ENCODE data around the gene ISG15. TPM values are rescaled to one million over a fixed set of nuclear protein-coding genes. Genes with fewer than 3 reads are reported as not detected.

Gene ISG15
- total and polyA plus RNA-seq, 9 of the 15 experiments (the other 6 are each of a cell fraction or from before 2014, with no cell fraction given): 0.40 to 58.3 (median 12.2) TPM

DNA sequence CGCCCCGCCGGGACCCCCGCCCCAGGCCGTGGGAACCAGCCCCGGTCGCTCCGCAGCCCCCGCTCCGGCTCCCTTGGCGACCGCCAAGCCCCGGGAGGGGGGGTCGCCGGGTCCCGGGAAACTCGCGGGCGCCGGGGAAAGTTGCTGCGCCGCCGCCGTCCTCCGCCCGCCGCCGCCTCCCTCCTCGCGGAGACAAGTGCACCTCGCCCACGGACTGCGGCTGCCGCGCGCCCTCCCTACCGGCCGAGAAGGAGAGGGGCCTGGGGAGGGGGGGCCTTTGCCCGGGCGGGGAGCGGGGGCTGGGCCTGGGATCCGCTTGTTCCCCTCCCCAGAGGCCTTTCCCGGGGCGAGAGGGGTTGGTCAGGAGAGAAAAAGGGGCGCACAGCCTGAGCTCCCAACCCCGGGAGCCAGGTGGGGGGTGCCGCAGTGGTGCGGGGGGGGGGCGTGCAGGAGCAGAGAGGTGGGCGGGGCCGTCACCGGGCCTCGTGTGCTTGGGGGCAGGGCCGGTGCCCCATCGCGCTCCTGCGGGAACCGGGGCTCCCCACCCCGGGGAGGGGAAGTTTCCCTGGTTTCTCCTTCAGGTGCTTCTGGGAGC lies 7.2 kb downstream of the ISG15 start (continued):
- TF ChIP-seq, protein P1, sequence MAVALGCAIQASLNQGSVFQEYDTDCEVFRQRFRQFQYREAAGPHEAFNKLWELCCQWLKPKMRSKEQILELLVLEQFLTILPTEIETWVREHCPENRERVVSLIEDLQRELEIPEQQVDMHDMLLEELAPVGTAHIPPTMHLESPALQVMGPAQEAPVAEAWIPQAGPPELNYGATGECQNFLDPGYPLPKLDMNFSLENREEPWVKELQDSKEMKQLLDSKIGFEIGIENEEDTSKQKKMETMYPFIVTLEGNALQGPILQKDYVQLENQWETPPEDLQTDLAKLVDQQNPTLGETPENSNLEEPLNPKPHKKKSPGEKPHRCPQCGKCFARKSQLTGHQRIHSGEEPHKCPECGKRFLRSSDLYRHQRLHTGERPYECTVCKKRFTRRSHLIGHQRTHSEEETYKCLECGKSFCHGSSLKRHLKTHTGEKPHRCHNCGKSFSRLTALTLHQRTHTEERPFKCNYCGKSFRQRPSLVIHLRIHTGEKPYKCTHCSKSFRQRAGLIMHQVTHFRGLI (CRISPR knock-in tag; IDR thresholded peaks at IDR 0.05): no peak
- TF ChIP-seq ZNF263 (CRISPR knock-in tag; IDR thresholded peaks at IDR 0.05; ENCODE audit: borderline replicate concordance) (no peak; the same call in 1 of the 2 replicates), ZNF589 (CRISPR knock-in tag; IDR thresholded peaks at IDR 0.05; ENCODE audit: low read depth) (no peak), FOXK1 (CRISPR knock-in tag; IDR thresholded peaks at IDR 0.05; ENCODE audit: borderline replicate concordance) (no peak), MAZ (CRISPR knock-in tag; conservative IDR thresholded peaks at IDR 0.05 in 1 of 2, IDR thresholded peaks at IDR 0.05 in 1 of 2) (0 out of 4 replicates have a peak, but pooled peaks have one; percentile 10 to 15), ZNF121 (CRISPR knock-in tag; conservative IDR thresholded peaks at IDR 0.05) (no peak), SAFB (IDR thresholded peaks at IDR 0.05; ENCODE audit: borderline replicate concordance, low read depth, low read length) (0 out of 2 replicates have a peak, but pooled peaks have one; percentile 39), ZNF133 (CRISPR knock-in tag; IDR thresholded peaks at IDR 0.05) (no peak), EGR1 (conservative IDR thresholded peaks at IDR 0.05) (peak; percentile 64)
- TF ChIP-seq, protein P2, sequence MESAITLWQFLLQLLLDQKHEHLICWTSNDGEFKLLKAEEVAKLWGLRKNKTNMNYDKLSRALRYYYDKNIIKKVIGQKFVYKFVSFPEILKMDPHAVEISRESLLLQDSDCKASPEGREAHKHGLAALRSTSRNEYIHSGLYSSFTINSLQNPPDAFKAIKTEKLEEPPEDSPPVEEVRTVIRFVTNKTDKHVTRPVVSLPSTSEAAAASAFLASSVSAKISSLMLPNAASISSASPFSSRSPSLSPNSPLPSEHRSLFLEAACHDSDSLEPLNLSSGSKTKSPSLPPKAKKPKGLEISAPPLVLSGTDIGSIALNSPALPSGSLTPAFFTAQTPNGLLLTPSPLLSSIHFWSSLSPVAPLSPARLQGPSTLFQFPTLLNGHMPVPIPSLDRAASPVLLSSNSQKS (CRISPR knock-in tag; IDR thresholded peaks at IDR 0.05): no peak
- TF ChIP-seq, protein P3, sequence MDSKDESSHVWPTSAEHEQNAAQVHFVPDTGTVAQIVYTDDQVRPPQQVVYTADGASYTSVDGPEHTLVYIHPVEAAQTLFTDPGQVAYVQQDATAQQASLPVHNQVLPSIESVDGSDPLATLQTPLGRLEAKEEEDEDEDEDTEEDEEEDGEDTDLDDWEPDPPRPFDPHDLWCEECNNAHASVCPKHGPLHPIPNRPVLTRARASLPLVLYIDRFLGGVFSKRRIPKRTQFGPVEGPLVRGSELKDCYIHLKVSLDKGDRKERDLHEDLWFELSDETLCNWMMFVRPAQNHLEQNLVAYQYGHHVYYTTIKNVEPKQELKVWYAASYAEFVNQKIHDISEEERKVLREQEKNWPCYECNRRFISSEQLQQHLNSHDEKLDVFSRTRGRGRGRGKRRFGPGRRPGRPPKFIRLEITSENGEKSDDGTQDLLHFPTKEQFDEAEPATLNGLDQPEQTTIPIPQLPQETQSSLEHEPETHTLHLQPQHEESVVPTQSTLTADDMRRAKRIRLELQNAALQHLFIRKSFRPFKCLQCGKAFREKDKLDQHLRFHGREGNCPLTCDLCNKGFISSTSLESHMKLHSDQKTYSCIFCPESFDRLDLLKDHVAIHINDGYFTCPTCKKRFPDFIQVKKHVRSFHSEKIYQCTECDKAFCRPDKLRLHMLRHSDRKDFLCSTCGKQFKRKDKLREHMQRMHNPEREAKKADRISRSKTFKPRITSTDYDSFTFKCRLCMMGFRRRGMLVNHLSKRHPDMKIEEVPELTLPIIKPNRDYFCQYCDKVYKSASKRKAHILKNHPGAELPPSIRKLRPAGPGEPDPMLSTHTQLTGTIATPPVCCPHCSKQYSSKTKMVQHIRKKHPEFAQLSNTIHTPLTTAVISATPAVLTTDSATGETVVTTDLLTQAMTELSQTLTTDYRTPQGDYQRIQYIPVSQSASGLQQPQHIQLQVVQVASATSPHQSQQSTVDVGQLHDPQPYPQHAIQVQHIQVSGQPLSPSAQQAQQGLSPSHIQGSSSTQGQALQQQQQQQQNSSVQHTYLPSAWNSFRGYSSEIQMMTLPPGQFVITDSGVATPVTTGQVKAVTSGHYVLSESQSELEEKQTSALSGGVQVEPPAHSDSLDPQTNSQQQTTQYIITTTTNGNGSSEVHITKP (IDR thresholded peaks at IDR 0.05; ENCODE audit: partially characterized antibody): no peak
- TF ChIP-seq, protein P4, sequence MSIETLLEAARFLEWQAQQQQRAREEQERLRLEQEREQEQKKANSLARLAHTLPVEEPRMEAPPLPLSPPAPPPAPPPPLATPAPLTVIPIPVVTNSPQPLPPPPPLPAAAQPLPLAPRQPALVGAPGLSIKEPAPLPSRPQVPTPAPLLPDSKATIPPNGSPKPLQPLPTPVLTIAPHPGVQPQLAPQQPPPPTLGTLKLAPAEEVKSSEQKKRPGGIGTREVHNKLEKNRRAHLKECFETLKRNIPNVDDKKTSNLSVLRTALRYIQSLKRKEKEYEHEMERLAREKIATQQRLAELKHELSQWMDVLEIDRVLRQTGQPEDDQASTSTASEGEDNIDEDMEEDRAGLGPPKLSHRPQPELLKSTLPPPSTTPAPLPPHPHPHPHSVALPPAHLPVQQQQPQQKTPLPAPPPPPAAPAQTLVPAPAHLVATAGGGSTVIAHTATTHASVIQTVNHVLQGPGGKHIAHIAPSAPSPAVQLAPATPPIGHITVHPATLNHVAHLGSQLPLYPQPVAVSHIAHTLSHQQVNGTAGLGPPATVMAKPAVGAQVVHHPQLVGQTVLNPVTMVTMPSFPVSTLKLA (conservative IDR thresholded peaks at IDR 0.05): peak; percentile 66 to 75
- TF ChIP-seq, protein P5, sequence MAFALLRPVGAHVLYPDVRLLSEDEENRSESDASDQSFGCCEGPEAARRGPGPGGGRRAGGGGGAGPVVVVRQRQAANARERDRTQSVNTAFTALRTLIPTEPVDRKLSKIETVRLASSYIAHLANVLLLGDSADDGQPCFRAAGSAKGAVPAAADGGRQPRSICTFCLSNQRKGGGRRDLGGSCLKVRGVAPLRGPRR (CRISPR knock-in tag; IDR thresholded peaks at IDR 0.05): no peak
- TF ChIP-seq, protein P6, sequence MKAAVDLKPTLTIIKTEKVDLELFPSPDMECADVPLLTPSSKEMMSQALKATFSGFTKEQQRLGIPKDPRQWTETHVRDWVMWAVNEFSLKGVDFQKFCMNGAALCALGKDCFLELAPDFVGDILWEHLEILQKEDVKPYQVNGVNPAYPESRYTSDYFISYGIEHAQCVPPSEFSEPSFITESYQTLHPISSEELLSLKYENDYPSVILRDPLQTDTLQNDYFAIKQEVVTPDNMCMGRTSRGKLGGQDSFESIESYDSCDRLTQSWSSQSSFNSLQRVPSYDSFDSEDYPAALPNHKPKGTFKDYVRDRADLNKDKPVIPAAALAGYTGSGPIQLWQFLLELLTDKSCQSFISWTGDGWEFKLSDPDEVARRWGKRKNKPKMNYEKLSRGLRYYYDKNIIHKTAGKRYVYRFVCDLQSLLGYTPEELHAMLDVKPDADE (conservative IDR thresholded peaks at IDR 0.05; ENCODE audit: control insufficient read depth, low read depth, low read length): 0 out of 2 replicates have a peak, but pooled peaks have one; percentile 36
